Measurements from ENCODE around the gene SHISAL2A. TPM values are rescaled to one million over a fixed set of nuclear protein-coding genes. Genes with fewer than 3 reads are reported as not detected.

Gene SHISAL2A
- total and polyA plus RNA-seq, 7 donors: 8.1 TPM; not detected in 6

DNA sequence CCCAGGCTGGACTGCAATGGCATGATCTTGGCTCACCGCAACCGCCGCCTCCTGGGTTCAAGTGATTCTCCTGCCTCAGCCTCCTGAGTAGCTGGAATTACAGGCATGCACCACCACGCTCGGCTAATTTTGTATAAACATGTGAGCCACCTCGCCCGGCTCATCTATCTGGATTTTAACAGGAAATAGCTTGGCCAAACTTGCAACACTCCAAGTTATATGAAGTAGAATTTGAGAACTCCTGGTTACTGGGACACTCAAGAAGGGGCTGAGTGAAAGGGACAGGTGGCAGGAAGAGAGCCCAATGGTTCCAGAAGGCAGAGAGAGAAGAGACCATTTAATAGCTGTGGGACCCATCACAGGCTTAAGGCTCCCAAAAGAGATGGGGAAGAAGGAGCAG is 33.7 kb upstream of the SHISAL2A start:
- 90 to 93% methylated on average over 7 of the region's 7 CpGs for WGBS, 2 donors
- peaks cover 0 to 4% (median 0%) of the 10 kb centered on the region in 3 donors for H3K27me3 ChIP-seq
- H3K36me3 ChIP-seq: no peaks in the 10 kb centered on the region
- H3K27ac ChIP-seq: no peak overlapping the region
- TF ChIP-seq, protein P1, sequence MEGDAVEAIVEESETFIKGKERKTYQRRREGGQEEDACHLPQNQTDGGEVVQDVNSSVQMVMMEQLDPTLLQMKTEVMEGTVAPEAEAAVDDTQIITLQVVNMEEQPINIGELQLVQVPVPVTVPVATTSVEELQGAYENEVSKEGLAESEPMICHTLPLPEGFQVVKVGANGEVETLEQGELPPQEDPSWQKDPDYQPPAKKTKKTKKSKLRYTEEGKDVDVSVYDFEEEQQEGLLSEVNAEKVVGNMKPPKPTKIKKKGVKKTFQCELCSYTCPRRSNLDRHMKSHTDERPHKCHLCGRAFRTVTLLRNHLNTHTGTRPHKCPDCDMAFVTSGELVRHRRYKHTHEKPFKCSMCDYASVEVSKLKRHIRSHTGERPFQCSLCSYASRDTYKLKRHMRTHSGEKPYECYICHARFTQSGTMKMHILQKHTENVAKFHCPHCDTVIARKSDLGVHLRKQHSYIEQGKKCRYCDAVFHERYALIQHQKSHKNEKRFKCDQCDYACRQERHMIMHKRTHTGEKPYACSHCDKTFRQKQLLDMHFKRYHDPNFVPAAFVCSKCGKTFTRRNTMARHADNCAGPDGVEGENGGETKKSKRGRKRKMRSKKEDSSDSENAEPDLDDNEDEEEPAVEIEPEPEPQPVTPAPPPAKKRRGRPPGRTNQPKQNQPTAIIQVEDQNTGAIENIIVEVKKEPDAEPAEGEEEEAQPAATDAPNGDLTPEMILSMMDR (IDR thresholded peaks at IDR 0.05): no peak
- TF ChIP-seq POLR2A (IDR thresholded peaks at IDR 0.05) (no peak), POLR2AphosphoS5 (IDR thresholded peaks at IDR 0.05) (no peak), EP300 (IDR thresholded peaks at IDR 0.05) (no peak)
- no peak for DNase-seq
- H3K9me3 ChIP-seq: no peaks in the 10 kb centered on the region
- H3K4me3 ChIP-seq: no peak overlapping the region
- intact Hi-C loops (cut with DNase I): no loop called here
- peaks cover 0 to 28% (median 24%) of the 10 kb centered on the region in 4 donors for H3K4me1 ChIP-seq

DNA sequence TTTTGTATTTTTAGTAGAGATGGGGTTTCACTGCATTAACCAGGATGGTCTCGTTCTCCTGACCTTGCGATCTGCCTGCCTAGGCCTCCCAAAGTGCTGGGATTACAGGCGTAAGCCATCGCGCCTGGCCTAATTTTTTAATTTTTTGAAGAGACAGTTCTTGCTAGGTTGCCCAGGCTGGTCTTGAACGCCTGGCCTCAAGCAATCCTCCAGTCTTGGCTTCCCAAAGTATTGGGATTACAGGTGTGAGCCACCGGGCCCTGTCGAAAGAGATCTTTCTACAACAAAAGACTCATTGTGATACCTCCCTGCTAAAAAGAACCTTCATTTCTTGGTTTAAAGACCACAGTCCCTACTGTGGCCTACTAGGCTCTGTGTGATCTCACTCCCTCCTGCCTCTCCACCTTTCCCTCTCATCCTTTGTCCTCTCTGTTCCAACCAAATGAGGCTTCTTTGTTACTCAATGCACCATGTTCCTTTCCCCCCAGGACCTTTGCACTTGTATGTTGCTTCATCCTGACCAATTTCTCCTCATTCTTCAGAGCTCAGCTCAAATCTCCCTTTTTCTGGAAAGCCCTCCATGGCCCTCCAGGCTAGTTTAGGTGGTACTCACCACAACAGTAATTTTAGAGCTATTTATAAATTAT is 32.3 kb upstream of the SHISAL2A start:
- no peaks in the 10 kb centered on the region for H3K36me3 ChIP-seq
- H3K4me1 ChIP-seq: peaks cover 0 to 33% (median 26%) of the 10 kb centered on the region in 4 donors
- intact Hi-C loops (cut with DNase I): loop anchor here (5.0 kb wide), 1 partner anchor 198 kb away; the partner anchor contains the start of genes ORC1 and PRPF38A
- no peaks in the 10 kb centered on the region for H3K9me3 ChIP-seq
- no peak overlapping the region for H3K27ac ChIP-seq
- WGBS, 2 donors: 96 to 97% methylated on average over 8 of the region's 8 CpGs
- peaks cover 0 to 1% (median 0%) of the 10 kb centered on the region in 3 donors for H3K27me3 ChIP-seq
- no peak overlapping the region for H3K4me3 ChIP-seq
- TF ChIP-seq POLR2A (IDR thresholded peaks at IDR 0.05): no peak
- TF ChIP-seq POLR2AphosphoS5 (IDR thresholded peaks at IDR 0.05): no peak
- no peak for TF ChIP-seq EP300 (IDR thresholded peaks at IDR 0.05)
- TF ChIP-seq, protein P1 (IDR thresholded peaks at IDR 0.05): no peak
- no peak for DNase-seq

DNA sequence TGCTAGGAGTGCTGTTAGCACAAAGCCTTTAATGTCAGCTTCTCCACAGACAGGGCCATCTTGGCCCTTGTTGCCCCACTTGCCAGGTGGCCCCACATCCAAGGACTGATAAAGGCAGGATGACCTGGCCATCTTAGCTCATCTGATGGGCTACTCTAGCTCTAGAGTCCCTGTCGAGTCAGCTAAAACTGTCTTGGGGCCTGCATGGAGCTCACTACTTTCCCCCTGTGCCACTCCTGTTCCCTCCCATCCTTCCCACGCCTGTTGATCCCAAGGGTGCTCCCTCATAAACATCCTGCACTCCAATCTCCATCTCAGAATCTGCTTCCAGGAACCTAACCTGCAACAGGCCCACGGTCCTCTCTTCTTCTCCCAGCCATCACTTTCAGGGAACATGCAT is 31.4 kb upstream of the SHISAL2A start:
- DNase-seq: no peak

DNA sequence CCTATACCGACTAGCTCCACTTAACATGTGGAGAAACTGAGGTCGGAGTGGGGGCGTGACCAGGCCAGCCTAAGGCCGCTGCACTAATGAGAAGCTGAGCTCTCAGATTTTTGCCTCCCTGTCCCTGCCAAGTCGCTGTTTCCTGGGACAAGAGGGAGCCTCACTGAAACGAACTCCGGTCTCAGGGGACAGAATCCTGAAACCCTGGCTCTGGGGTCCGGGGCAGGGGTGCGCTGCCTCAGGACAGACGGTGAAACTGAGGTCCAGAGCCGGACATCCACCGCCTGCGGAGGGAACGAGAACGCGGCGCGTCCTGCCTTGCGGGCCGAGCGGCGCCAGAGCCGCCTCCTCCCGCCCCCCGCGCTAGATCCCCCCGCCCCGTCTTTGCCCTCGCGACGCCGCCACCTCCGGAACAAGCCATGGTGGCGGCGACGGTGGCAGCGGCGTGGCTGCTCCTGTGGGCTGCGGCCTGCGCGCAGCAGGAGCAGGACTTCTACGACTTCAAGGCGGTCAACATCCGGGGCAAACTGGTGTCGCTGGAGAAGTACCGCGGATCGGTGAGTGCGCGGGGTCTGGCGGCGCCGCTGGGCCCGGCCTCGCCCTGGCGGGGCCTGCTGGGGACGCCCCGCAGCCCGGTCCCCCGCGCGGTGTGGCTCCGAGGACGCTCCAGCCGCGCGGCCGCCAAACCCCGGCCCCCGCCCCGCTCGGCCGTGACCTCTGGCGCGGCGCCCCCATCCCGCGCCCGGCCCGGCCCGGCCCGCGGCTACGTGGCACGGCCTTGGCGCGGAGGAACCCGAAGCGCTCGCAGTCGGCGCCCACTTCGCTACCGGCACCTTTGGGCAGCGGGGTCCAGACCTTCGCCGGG is 30.7 kb upstream of the SHISAL2A start, which contains the start of gene GPX7:
Gene GPX7 (plus strand): TSS at position 381 of the 865 bp plus-strand sequence. CDS start 39 bp downstream, at position 420.
- H3K4me3 ChIP-seq: peak within 1 kb of the TSS; percentile 46 to 71 (median 64)
- peak; percentile 70 for DNase-seq
- H3K27me3 ChIP-seq: no peaks in the 10 kb centered on the region
- intact Hi-C loops (cut with DNase I): loop anchor here (2.0 to 5.0 kb wide), 2 partner anchors 47 to 200 kb away; partner anchors contain the start of genes ORC1 and PRPF38A
- no peaks in the 10 kb centered on the region for H3K9me3 ChIP-seq
- TF ChIP-seq EP300 (IDR thresholded peaks at IDR 0.05): no peak
- TF ChIP-seq POLR2AphosphoS5 (IDR thresholded peaks at IDR 0.05): no peak
- TF ChIP-seq, protein P1 (IDR thresholded peaks at IDR 0.05): no peak
- TF ChIP-seq POLR2A (IDR thresholded peaks at IDR 0.05): no peak
- H3K4me1 ChIP-seq: peaks cover 0 to 33% (median 26%) of the 10 kb centered on the region in 4 donors
- 3 to 4% methylated on average over 97 of the region's 97 CpGs for WGBS, 2 donors
- H3K36me3 ChIP-seq: peaks cover 0 to 11% (median under 1%) of the 10 kb centered on the region in 4 donors
- H3K27ac ChIP-seq: peak within 1 kb of the TSS; percentile 80 to 89 (median 84)

More for the DNA sequence above, 31.4 kb upstream of the SHISAL2A start:
- Histone ChIP-seq H3K4me1 (peaks cover 0 to 33% (median 26%) of the 10 kb centered on the region in 4 donors), H3K4me3 (peak overlapping the region in 3 of 4 donors; percentile 62 to 71 (median 65)), H3K9me3 (no peaks in the 10 kb centered on the region), H3K36me3 (peaks cover 0 to 4% (median 0%) of the 10 kb centered on the region in 4 donors), H3K27me3 (no peaks in the 10 kb centered on the region), H3K27ac (peak overlapping the region in 3 of 4 donors; percentile 83 to 89 (median 84))
- 83 to 91% methylated on average over 3 of the region's 3 CpGs for WGBS, 2 donors
- intact Hi-C loops (cut with DNase I): loop anchor here (5.0 kb wide), 1 partner anchor 199 kb away; the partner anchor contains the start of genes ORC1 and PRPF38A
- TF ChIP-seq POLR2A (IDR thresholded peaks at IDR 0.05): no peak
- TF ChIP-seq, protein P1 (IDR thresholded peaks at IDR 0.05): no peak
- no peak for TF ChIP-seq POLR2AphosphoS5 (IDR thresholded peaks at IDR 0.05)
- TF ChIP-seq EP300 (IDR thresholded peaks at IDR 0.05): no peak
